Upper lobe of left lung (tissue), 4 donors: ENCODE results near the gene RARB.

Experiments used
- CTCF ChIP-seq, 6 experiments: fragments of 450-650 bp in 4 of 6; fragments of 200-600 bp in 2 of 6; sonication (generic) in 2 of 6; IDR thresholded peaks; one replicate each; pipeline ENCODE4 v1.5.1; 2016 to 2019; ENCODE audit warnings: antibody characterized with exemption in 6 of 6
- POLR2A ChIP-seq, 4 donors: fragments of 450-650 bp; IDR thresholded peaks; one replicate each; pipeline ENCODE4 v1.5.1; 2016 to 2017; ENCODE audit warnings: antibody characterized with exemption in 4 of 4, mild to moderate bottlenecking in 2 of 4

- TF ChIP-seq POLR2A (IDR thresholded peaks at IDR 0.05) (no peak), CTCF (IDR thresholded peaks at IDR 0.05) (no peak)
Measured at GRCh38 chr3:25536521-25537391, 108.7 kb downstream of the RARB start.
